LNCaP clone FGC (cell line): ENCODE results near the gene HOOK2.

Experiments
- DNase-seq: peaks from one replicate; pipeline ENCODE4 v3.0.0-alpha.2; 2011; ENCODE audit warnings: low read depth
- H3K4me3 ChIP-seq: 2 replicates; pipeline ENCODE4 v1.5.1; 2011; ENCODE audit warnings: mild to moderate bottlenecking, low read depth, low read length, control low read depth
- TF ChIP-seq, protein P1 (sequence below): IDR thresholded peaks from 2 replicates; pipeline ENCODE4 v1.5.1; 2012; ENCODE audit warnings: mild to moderate bottlenecking; ENCODE audit not compliant: control insufficient read depth, insufficient read depth; ENCODE audit errors: extremely low read depth

HOOK2 gene

DNA sequence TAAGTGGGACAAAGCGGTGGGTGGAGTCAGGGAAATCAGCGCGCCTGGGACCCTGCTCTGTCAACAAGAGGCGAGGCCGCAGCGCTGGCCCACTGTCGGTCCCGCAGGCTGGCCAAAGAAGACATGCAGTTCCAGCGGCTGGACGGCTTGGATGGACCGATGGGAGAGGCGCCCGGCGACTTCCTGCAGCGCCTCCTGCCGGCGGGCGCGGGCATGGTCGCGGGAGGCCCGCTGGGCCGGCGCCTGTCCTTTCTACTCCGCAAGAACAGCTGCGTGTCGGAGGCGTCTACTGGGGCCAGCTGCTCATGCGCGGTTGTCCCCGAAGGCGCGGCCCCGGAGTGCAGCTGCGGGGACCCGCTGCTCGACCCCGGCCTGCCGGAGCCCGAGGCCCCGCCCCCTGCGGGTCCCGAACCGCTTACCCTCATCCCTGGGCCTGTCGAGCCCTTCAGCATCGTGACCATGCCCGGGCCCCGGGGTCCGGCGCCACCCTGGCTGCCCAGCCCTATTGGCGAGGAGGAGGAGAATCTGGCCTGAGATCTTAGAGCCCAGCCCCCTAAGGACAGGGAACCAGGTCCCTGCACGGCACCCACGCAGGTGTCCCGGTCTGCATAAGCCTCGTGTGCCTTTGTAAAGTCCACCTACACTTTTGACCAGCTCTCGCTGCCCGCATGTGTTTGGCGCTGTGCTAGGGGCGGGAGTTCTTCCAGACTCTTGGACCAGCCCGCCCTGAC is 17.6 kb downstream of the HOOK2 start:
- TF ChIP-seq, protein P1, sequence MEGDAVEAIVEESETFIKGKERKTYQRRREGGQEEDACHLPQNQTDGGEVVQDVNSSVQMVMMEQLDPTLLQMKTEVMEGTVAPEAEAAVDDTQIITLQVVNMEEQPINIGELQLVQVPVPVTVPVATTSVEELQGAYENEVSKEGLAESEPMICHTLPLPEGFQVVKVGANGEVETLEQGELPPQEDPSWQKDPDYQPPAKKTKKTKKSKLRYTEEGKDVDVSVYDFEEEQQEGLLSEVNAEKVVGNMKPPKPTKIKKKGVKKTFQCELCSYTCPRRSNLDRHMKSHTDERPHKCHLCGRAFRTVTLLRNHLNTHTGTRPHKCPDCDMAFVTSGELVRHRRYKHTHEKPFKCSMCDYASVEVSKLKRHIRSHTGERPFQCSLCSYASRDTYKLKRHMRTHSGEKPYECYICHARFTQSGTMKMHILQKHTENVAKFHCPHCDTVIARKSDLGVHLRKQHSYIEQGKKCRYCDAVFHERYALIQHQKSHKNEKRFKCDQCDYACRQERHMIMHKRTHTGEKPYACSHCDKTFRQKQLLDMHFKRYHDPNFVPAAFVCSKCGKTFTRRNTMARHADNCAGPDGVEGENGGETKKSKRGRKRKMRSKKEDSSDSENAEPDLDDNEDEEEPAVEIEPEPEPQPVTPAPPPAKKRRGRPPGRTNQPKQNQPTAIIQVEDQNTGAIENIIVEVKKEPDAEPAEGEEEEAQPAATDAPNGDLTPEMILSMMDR, result peak; percentile 88
- 0 out of 2 replicates have a peak overlapping the region, but pooled peaks have one; percentile 18 for H3K4me3 ChIP-seq
- peak; percentile 23 for DNase-seq

DNA sequence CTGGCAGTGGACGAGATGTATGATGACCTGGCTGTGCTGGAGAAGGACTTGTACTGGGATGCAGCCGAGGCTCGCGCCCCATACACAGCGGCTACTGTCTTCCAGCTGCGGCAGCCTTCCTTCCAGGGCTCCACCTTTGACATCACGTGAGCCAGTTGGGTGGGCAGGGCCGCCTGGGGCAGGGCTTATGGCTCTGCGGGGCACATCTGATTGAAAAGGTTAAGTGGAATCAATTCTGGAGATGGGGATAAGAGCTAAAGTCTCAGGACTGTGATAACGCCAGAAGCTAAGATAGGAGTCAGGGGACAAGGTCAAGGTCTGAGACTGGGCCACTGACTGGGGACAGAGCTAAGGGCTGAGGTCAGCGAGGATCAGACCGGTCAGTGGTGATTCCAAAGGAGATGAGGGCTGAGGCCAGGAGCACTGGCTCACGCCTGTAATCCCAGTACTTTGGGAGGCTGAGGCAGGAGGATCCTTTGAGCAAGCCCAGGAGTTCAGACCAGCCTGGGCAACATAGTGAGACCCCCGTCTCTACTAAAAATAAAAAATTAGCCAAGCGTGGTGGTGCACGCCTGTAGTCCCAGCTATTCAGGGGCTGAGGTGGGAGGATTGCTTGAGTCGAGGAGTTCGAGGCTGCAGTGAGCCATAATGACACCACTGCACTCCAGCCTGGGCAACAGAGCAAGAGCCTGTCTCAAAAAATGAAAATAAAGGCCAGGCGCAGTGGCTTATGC is 19.0 kb downstream of the HOOK2 start:
- DNase-seq, result no peak
- TF ChIP-seq, protein P1, result no peak
- no peak overlapping the region for H3K4me3 ChIP-seq

DNA sequence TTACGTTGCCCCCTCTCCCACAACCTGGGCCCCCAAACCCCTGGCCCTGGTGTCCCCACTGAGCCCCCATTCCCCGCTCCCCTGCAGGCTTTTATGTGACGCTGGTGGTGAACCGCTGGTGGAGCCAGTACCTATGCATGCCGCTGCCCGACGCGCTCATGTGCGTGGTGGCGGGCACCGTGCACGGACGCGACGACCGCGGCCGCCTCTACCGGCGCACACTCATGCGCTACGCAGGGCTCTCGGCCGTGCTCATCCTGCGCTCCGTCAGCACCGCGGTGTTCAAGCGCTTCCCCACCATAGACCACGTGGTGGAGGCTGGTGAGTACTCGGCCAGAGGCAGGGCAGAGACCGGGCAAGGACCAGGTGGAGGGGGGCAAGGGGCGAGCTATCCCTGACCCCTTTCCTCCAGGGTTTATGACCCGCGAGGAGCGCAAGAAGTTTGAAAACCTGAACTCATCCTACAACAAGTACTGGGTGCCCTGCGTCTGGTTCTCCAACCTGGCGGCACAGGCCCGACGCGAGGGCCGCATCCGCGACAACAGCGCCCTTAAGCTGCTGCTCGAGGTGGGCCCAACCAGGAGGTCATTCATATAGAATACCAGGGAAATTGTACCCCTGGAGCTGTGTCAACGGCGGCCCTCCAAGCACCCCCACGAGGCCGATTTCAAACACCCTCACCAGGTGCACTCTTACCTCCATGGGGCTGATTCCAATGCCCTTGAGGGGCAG is 20.7 kb downstream of the HOOK2 start:
- TF ChIP-seq, protein P1, result no peak
- DNase-seq, result no peak
- H3K4me3 ChIP-seq, result no peak overlapping the region

DNA sequence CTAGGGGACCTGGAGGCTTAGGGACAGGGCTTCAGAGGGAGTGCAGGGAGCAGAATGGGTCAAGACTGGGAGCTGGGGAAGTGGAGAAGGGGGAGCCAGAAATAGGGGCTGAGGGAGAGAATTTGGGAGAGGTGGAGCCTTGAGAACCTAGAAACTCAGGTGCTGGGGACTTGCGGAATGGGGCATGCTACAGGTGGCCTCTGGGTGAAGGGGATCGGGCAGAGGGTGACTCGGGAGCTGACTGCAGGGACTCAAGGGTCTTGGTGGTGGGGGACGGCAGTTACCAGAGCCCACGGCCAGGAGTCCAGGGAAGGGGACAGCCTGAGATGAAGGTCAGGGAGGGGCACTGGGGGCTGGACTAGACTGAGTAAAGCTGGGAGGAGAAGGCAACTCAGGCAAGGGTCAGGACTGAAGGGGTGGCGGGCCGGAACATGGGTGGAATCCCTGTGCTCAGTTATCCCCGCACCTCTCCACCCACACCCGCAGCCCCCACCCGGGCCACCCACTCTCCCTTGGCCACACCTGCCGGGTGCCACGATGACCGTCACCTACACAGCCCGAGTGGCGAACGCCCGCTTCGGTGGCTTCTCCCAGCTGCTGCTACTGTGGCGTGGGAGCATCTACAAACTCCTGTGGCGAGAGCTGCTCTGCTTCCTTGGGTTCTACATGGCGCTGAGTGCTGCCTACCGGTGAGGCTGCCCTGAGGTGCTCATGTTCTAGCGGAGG is 23.1 kb downstream of the HOOK2 start:
- H3K4me3 ChIP-seq, result no peak overlapping the region
- TF ChIP-seq, protein P1, result no peak
- DNase-seq, result no peak

DNA sequence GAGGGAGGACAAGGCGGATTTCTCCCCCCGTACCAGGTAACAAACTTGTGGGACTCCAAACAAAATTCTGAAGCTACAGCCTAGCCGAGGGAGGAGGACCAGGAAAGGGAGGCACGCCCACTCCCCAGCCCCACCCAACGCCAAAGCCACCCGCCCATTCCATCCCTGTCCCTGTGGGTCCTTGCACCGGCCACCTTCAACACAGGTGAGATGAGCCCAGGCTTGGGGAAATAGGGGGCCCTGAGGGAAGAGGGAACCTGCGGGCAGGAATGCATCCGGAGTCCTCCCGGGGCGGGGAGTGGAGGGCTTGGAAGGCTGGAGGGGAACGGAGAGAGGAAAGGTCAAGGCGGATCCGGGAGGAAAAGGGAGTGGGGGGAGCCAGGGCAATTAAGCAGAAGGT is 23.7 kb downstream of the HOOK2 start, which contains the start of gene BEST2:
BEST2 (plus strand) TSS at position 157 of the 400 bp plus-strand sequence. CDS start 802 bp downstream, outside the sequence.
- TF ChIP-seq, protein P1, result no peak
- H3K4me3 ChIP-seq, result no peak within 1 kb of the TSS
- no peak for DNase-seq

DNA sequence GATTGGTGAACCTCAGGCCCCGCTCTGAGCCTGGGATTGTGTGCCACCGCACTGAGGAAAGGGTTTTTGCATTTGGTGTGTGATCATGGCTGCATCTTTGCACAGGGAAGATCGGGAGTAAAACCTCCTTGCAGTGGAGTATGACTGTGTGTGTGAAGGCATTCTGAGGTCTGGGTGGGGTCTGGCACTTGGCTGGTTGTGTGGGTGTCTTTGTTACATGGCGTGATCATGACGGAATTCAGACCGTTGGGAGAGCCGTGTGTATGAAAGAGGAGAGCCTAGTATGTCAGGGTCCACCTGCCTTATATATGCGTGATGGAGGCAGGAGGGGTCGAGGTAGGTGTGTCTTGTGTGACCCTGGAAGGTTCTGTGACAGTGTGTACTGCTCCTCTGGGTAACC is 24.5 kb downstream of the HOOK2 start:
- no peak for DNase-seq
- no peak overlapping the region for H3K4me3 ChIP-seq
- TF ChIP-seq, protein P1, result no peak
